ENCODE measurements around the gene THSD4. TPM values are rescaled to one million over a fixed set of nuclear protein-coding genes. Genes with fewer than 3 reads are reported as not detected.

THSD4 gene
- total RNA-seq, 1 donor from 2014 or later = 66.8 TPM

DNA sequence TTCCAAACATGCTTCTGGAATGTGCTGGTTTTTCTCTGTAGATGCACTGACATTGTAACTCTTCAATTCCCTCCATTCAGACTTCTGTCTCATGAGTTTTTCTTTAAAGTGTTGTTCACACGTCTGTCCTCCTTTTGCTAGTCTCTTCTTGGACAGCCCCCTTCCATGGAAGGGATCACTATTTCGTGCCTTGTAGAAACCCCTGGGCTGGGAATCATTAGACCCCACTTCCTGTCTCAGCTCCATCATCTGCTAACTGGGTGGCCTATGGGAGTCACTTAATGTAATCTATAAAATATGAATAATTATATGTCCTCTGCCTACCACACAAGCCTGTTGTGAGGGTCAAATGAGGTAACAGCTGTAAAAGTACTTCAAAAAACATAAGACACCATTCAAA is 110.6 kb downstream of the THSD4 start:
- no peak for DNase-seq (ENCODE audit: extremely low spot score in 2 of 2)
- Histone ChIP-seq H3K27ac (no peak overlapping the region), H3K4me3 (no peak overlapping the region), H3K36me3 (no peaks in the 10 kb centered on the region), H3K4me1 (peaks cover 7% of the 10 kb centered on the region), H3K27me3 (no peaks in the 10 kb centered on the region), H3K9me3 (no peaks in the 10 kb centered on the region)
- intact Hi-C loops (cut with DNase I) = no loop called here
- TF ChIP-seq CTCF (IDR thresholded peaks at IDR 0.05) = no peak
- TF ChIP-seq POLR2AphosphoS5 (IDR thresholded peaks at IDR 0.05; ENCODE audit: insufficient read depth in 1 of 2, low read depth in 1 of 2) = no peak
- no peak for TF ChIP-seq POLR2A (IDR thresholded peaks at IDR 0.05)

- H3K4me3 ChIP-seq = no peak overlapping the region
- no peaks in the 10 kb centered on the region for H3K27me3 ChIP-seq
- intact Hi-C loops (cut with DNase I) = no loop called here
- no peak for TF ChIP-seq POLR2AphosphoS5 (IDR thresholded peaks at IDR 0.05; ENCODE audit: insufficient read depth in 1 of 2, low read depth in 1 of 2)
- TF ChIP-seq POLR2A (IDR thresholded peaks at IDR 0.05) = no peak
- TF ChIP-seq CTCF (IDR thresholded peaks at IDR 0.05) = no peak
- DNase-seq (ENCODE audit: extremely low spot score in 2 of 2) = peak in 1 of 2 donors; percentile 37
- H3K9me3 ChIP-seq = no peaks in the 10 kb centered on the region
- no peak overlapping the region for H3K27ac ChIP-seq
- peaks cover 7% of the 10 kb centered on the region for H3K4me1 ChIP-seq
- no peaks in the 10 kb centered on the region for H3K36me3 ChIP-seq
These were observed 111.5 kb downstream of the THSD4 start for GRCh38 chr15:71226536-71227455.

GRCh38 chr15:71228403-71228802 is 113.1 kb downstream of the THSD4 start:
- H3K27ac ChIP-seq = no peak overlapping the region
- TF ChIP-seq POLR2A (IDR thresholded peaks at IDR 0.05) (no peak), POLR2AphosphoS5 (IDR thresholded peaks at IDR 0.05; ENCODE audit: insufficient read depth in 1 of 2, low read depth in 1 of 2) (no peak), CTCF (IDR thresholded peaks at IDR 0.05) (no peak)
- intact Hi-C loops (cut with DNase I) = no loop called here

DNA sequence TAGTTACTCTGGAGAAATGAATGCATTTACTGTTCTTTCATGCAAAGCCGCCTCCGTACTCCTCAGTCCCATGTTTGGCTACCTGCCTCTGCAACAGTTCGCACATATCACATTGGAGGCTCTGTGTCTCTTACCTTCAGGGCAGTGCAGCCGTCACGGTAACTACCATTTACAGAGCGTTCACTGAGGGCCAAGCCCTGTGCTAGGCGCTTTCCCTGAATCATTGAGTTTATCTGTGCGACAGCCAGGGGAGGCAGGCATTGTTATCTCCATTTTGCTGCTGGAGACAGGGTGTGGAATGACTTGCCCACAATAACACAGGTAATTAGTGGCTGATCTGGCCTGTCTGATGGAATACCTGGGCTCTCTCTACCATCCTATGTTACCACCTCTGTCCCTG is 115.0 kb downstream of the THSD4 start:
- no peaks in the 10 kb centered on the region for H3K27me3 ChIP-seq
- H3K4me1 ChIP-seq = no peaks in the 10 kb centered on the region
- no peak overlapping the region for H3K27ac ChIP-seq
- H3K9me3 ChIP-seq = no peaks in the 10 kb centered on the region
- no peak overlapping the region for H3K4me3 ChIP-seq
- DNase-seq (ENCODE audit: extremely low spot score in 2 of 2) = no peak
- intact Hi-C loops (cut with DNase I) = no loop called here
- no peaks in the 10 kb centered on the region for H3K36me3 ChIP-seq
- TF ChIP-seq POLR2AphosphoS5 (IDR thresholded peaks at IDR 0.05; ENCODE audit: insufficient read depth in 1 of 2, low read depth in 1 of 2) (no peak), CTCF (IDR thresholded peaks at IDR 0.05) (no peak), POLR2A (IDR thresholded peaks at IDR 0.05) (no peak)

More at GRCh38 chr15:71228403-71228802, 113.1 kb downstream of the THSD4 start:
- peaks cover 7% of the 10 kb centered on the region for H3K4me1 ChIP-seq
- no peaks in the 10 kb centered on the region for H3K27me3 ChIP-seq
- peak in 1 of 2 donors; percentile 25 for DNase-seq (ENCODE audit: extremely low spot score in 2 of 2)
- H3K4me3 ChIP-seq = no peak overlapping the region
- H3K9me3 ChIP-seq = no peaks in the 10 kb centered on the region
- H3K36me3 ChIP-seq = no peaks in the 10 kb centered on the region

GRCh38 chr15:71231758-71232157 is 116.5 kb downstream of the THSD4 start:
- no peak overlapping the region for H3K4me3 ChIP-seq
- TF ChIP-seq POLR2AphosphoS5 (IDR thresholded peaks at IDR 0.05; ENCODE audit: insufficient read depth in 1 of 2, low read depth in 1 of 2) (no peak), POLR2A (IDR thresholded peaks at IDR 0.05) (no peak), CTCF (IDR thresholded peaks at IDR 0.05) (no peak)
- H3K9me3 ChIP-seq = no peaks in the 10 kb centered on the region
- no peak overlapping the region for H3K27ac ChIP-seq
- no peak for DNase-seq (ENCODE audit: extremely low spot score in 2 of 2)
- intact Hi-C loops (cut with DNase I) = no loop called here
- H3K4me1 ChIP-seq = no peaks in the 10 kb centered on the region
- H3K27me3 ChIP-seq = no peaks in the 10 kb centered on the region
- H3K36me3 ChIP-seq = no peaks in the 10 kb centered on the region
